ENCODE results near the gene SLC66A3.

The SLC66A3 gene

DNA sequence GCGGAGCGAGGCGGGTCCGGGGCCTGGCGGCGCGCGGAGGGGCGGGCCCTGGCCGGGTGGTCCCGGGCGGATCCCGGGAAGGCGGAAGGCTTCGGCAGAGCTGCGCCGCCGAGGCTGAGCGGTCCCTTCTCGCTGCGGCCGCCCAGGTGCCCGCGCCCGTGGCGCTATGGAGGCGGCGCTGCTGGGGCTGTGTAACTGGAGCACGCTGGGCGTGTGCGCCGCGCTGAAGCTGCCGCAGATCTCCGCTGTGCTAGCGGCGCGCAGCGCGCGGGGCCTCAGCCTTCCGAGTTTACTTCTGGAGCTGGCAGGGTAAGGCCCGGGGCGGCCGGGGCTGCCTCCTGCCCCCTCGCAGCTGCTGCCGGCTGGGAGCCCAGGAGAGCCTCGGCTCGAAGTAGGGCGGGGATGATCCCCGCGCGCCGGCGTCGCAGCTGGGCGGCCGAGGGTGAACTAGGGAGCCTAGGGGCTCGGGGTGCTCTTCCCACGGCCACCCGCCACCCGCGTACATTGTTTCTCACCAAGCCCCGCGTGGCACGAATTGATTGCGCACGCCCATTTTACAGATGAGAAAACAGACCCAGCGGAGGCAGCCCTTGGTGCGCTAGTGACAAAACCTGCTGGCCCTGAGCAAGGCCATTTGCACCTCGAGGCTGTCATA lies at the start of gene SLC66A3:
SLC66A3 (plus strand) TSS at position 87 of the 655 bp plus-strand sequence; CDS start at position 167, 80 bp downstream.
- DNase-seq (ENCODE audit: low read depth, low spot score), result no peak

DNA sequence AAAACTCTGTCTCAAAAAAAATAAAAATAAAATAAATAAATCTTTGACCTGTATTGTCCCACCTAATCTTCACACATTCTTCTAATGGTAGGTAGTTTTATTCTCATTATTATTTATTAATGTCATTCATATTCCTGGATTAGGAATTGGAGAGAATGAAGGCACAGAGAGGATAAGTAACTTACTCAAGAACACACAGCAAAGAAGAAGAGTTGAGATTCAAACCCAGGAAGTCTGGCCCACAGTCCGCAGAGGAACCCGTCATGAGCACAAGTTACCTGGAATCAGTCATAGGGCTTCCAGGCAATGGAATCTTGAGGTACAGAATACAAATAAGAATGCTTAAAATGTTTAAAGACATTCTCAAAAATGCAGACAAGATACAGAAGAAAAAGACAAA lies 46.3 kb upstream of the SLC66A3 start:
- no peak for DNase-seq (ENCODE audit: low read depth, low spot score)

- no peak for DNase-seq (ENCODE audit: low read depth, low spot score)
Measured at GRCh38 chr2:11112870-11113428, 42.3 kb upstream of the SLC66A3 start.

DNA sequence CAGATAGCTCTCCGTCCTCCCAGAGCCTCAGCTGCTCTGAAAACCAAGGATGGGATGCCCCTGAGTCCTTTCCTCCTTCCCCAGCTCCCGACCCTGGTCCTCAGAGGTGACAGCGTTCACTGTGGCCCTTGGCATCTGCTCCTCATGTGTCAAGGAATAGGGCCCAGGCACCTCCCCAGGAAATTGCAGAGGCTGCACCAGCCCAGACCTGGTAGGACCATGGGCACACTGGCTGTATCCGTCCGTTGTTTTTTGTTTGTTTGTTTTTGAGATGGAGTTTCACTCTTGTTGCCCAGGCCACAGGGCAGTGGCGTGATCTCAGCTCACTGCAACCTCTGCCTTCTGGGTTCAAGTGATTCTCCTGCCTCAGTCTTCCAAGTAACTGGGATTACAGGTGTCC lies 37.5 kb upstream of the SLC66A3 start:
- DNase-seq (ENCODE audit: low read depth, low spot score), result no peak

GRCh38 chr2:11118761-11119160 lies 36.5 kb upstream of the SLC66A3 start:
- DNase-seq (ENCODE audit: low read depth, low spot score), result no peak

- DNase-seq (ENCODE audit: low read depth, low spot score), result no peak
Measured at GRCh38 chr2:11121099-11121822, 34.0 kb upstream of the SLC66A3 start.

DNA sequence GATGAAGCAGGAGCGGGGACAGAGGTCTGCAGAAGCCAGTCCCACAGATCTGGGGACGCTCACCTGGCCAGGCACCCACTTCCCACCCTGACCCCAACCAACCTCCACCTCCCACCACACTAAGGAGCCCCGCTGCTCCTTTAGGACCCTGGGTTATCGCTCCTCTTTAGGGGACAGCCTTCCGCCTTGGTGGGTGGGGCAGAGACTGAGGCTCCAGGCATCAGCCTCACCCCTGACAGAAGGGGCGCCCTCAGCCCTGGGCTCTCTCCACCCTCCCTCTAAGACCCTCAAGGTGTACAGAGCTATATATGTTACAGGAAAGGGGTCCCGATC lies 33.5 kb upstream of the SLC66A3 start:
- DNase-seq (ENCODE audit: low read depth, low spot score), result no peak

DNA sequence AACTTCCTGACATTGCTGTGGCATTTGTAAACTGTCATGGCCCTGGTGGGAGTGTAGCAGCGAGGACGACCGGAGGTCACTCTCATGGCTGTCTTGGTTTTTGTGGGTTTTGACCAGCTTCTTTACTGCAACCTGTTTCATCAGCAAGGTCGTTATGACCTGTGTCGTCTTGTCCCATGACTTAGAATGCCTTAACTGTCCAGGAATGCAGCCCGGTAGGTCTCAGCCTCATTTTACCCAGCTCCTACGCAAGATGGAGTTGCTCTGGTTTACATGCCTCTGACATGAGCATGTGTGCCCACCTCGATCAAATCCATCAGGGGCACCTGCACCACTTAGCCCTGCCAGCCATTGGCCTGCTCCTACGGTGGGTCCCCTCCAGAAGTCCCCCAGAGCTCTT lies 32.9 kb upstream of the SLC66A3 start:
- DNase-seq (ENCODE audit: low read depth, low spot score), result no peak

DNA sequence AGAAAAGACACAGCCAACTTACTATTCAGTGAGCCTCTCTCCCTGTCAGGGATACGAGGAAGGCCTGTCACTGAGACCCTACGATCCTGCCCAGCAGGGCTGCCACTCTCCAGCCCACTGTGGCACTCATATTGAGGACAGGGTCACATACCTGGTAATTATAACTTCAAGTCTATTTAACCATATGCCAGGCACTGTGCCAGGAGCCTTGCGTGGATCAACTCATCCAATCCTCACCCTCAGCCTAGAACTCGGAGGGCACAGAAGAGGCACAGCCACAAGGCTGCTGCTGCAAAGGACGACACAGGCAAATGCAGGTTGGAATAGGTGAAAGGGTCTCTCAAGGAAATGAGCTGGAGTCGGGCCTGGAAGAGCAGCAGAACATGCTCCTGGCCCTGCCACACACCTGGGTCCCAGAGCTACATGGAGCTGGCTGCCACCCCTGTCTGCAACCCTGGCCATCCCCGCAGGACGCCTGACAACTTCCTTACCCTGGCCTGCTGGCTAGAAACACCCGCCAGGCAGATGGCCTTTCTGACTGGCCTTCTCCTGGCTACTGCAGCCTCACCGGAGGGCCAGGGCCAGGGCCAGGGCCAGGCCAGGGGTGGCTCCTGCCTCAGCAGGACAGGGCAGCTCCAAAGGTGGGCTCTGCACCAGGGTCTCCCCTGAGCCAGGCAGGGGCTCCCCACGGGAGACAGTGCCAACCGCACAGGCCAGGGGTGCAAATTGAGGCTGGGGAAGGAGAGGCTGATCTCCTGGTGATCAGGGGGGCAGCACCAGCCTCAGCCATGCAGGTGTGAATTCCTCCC lies 32.1 kb upstream of the SLC66A3 start:
- no peak for DNase-seq (ENCODE audit: low read depth, low spot score)

GRCh38 chr2:11123856-11124759 lies 31.2 kb upstream of the SLC66A3 start:
- peak; percentile 31 for DNase-seq (ENCODE audit: low read depth, low spot score)

DNA sequence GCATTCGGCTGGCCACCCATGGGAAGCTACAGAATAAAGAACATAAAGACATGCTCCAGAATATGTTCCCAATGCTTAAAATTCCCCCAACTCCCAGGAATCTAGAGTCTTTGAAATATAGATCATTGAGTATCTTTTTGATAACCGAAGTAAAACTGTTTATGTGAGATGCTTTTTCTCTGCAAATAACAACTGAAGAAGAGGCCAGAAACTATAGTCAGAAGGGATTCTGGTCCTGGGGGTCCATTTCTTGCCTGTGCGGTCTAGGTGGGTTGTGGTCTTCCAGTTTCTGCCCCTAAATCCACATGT lies 30.6 kb upstream of the SLC66A3 start:
- DNase-seq (ENCODE audit: low read depth, low spot score), result no peak

DNA sequence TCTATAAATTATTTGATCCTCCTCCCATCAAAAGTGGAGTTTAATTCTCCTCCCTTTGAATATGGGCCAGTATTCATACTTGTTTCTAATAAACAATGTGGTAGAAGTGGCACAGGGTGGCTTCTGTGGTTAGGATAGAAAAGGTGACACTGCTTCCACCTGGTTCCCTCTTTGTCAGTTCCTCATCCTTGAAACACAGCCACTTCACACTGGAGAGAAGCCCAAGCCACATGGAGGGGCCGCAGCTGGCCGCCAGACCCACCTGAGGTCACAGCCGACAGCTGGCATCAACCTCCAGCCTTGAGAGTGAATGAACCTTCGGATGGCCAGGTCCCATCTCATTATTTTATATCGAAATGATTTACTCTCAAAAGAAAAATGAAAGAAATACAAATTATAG lies 27.5 kb upstream of the SLC66A3 start:
- no peak for DNase-seq (ENCODE audit: low read depth, low spot score)

- DNase-seq (ENCODE audit: low read depth, low spot score), result no peak
Measured at GRCh38 chr2:11128243-11128951, 26.9 kb upstream of the SLC66A3 start.

DNA sequence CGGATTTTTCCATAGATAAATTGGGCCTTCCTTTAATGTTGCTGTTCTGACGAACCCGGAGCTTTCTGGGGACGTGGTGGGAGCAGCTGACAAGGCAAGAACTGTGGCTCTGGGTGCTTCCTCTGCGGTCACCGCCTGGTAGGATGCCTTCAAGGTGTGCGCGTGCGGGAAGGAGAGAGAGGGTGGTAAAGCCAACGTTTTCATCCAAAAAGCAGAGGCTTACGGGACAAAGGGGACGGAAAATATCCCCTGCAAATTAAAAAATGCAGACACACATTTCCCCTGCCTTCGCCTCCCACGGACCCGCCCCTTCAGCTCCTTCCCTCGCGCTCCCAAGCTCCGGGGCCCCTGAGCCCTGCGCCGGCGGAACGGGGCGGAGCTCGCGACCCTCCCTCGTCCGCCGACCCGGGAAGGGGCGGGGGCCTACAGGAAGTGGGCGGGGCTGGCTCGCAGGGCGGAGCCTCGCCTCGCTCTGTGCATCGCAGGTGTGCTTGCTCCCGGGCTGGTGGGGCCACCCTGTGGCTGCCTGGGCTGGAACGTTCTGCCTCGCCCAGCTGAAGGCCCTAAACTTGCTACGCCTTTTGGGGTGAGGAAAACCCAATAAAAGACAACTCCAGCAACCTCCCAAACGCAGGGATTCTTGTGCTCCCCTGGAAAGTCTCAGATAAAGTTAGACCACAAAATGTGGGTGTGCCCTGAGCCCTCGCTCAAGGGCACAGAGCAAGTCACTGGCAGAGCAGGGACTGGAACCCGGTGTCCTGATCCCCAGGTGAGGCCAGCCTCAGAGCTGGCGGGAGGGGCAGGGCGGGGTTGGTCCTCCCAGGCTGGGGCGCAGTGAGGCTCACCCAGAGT lies 25.4 kb upstream of the SLC66A3 start:
- DNase-seq (ENCODE audit: low read depth, low spot score), result peak; percentile 56

- DNase-seq (ENCODE audit: low read depth, low spot score), result no peak
Measured at GRCh38 chr2:11131166-11131920, 23.9 kb upstream of the SLC66A3 start.

DNA sequence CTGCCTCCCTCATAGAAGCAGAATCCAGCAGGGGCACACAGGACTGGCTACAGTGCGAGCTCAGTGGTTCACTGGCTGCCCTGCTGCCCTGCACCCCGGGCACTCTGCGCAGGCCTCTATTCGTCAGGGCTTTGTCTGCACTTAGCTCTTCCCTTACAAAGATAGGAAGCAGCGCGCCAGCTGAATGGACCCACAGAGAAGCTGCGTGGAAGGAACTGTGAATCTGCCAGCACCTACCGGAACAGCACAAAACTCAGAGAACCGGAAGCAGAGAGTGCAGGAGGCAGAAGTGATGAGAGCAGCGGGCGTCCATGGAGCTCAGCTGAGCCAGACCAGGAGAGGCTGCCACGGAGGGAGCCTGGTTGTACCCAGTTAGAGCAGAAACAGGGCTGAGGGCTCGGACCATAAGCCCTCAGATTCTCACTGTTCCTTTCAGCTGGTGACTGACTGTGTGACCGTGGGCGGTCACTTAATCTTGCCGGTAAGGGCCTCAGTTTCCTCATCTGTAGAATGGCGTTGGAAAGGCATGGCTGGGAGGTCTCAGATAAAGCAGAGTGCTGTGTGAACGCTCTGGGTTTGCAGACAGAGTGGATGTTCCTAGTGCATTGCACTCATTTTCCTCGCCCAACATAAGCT lies 23.1 kb upstream of the SLC66A3 start:
- DNase-seq (ENCODE audit: low read depth, low spot score), result no peak

GRCh38 chr2:11133238-11133935 lies 21.9 kb upstream of the SLC66A3 start:
- DNase-seq (ENCODE audit: low read depth, low spot score), result no peak

- no peak for DNase-seq (ENCODE audit: low read depth, low spot score)
Measured at GRCh38 chr2:11133936-11134320, 21.3 kb upstream of the SLC66A3 start.
